ENCODE data around the gene SLC2A9.
"Not testable (repeated sequence)": the region's sequence is repeated elsewhere in the genome, so short reads cannot be mapped to it uniquely, and the experiment has no call there.

SLC2A9 gene

DNA sequence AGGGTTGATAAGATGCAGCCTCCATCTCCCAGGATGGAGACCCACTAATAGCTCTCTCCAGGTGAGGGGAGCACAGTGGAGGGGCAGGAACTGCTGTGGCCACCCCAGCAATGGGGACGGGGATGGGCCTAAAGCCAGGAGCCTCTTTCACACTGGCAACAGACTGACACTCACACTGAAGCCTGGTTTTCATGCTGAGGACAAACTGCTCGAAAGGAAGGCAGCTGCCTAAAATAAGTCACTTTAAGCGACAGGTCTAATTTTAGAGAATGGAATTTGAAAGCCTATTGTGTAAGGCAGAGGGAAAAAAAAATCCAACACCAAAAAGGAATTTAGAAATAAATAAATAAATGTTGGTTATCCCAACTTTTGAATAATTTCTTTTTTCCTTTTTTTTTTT is 104.4 kb downstream of the SLC2A9 start:
- no peak overlapping the region for H3K4me3 ChIP-seq (ENCODE audit: low read length)
- DNase-seq (ENCODE audit: low read depth, low spot score): no peak

DNA sequence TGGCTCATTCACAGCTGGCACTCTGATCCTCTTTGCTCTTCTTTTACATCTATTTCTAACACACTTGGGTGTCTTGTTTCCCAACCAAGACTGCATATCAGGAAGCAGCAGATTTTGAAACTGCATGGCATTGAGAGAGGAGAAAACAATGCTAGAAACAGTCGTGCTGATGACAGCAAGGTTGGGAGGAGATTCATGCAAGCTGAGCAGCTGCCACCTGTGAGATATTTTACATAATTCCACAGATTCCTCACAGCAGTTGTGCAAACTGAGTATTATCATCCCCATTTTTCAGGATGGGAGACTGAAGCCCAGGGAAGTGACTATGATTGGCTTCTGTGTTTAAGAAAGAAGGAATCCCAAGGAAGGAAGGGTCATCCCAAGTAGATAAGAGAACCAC is 105.0 kb downstream of the SLC2A9 start:
- DNase-seq (ENCODE audit: low read depth, low spot score): no peak
- H3K4me3 ChIP-seq (ENCODE audit: low read length): no peak overlapping the region

DNA sequence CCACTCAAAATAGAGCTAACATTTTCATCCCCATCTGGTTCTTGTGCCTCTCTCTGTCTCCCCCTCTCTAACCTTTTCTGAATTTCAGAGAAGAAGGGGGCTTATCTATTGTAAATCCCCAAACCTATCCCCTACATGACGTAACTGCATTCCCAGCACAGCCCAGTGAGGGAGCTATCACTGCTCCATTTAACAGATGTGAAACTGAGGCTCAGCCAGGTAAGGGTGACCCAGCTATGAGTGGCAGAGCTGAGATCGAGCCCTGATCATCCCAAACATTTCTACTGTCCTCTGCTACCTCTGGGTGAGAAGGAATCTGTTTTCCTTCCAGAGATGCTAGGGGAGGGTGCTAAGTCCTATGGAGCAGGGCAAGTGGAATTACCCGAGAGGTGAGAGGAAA is 107.5 kb downstream of the SLC2A9 start:
- DNase-seq (ENCODE audit: low read depth, low spot score): no peak
- H3K4me3 ChIP-seq (ENCODE audit: low read length): no peak overlapping the region

DNA sequence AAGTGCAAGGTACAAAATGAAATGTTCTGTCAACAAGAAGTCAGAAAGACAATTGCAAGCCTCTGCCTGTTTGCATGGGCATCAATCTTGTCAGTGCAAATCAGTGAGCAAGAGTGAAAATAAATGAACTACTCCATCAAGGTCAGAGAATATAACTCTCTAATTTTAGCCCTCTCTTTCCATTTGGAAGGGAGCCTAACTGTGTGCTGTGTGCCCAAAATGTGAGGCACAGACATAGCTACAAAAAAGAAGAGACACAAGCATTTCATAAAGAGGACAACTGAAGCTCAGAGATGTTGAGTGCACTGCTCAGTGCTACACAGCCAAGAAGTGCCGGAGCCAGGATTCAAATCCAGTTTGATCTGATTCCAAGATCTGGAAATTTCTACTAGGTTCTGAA is 114.3 kb downstream of the SLC2A9 start:
- DNase-seq (ENCODE audit: low read depth, low spot score): no peak
- H3K4me3 ChIP-seq (ENCODE audit: low read length): no peak overlapping the region

DNA sequence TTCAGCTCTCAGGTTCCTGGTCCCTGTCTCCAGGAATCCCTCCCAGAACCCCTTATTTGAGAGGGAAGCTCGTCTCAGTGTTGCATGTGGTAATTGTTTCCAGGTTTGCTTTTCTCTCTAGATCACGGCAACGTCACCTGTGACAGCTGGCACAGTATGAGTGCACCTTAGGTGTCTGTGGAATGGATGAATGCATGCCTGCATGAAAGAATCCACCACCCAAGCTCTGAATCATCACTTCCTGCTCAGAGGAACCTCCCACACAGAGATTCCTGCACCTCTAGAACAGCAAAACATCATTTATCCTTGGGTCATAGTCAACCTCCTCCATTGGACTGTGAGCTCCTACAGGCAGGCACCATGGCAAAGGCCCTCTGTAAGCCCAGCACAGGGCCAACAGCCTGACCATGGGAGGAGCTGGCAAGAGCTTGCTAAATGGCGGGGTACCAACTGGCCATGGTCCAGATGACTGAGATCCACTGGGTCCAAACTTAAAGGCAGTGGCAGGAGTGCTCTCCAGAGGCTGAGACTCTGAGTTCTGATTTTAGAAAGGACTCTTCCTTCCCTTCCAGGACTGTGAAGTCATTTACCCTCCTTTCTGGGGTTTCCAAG is 116.2 kb downstream of the SLC2A9 start:
- DNase-seq (ENCODE audit: low read depth, low spot score): no peak
- H3K4me3 ChIP-seq (ENCODE audit: low read length): no peak overlapping the region

DNA sequence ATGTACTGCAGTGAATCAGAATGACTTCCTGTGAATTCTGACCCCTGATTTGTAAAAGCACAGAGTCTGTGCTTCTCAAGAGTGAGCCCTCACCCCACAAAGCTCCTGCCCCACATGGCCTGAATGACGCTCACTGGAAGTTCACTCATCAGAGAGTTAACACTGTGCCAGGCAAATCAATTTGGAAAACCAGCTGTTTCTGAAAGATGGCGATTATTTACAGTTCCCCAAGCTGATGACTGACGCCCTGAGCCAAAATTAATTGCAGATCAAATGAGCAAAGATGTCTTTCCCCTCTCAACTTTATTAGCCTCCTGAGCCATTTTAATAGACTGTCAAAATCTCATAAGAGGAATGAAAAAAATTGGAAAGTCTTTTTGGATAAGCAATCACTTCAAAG is 118.0 kb downstream of the SLC2A9 start:
- no peak overlapping the region for H3K4me3 ChIP-seq (ENCODE audit: low read length)
- no peak for DNase-seq (ENCODE audit: low read depth, low spot score)

DNA sequence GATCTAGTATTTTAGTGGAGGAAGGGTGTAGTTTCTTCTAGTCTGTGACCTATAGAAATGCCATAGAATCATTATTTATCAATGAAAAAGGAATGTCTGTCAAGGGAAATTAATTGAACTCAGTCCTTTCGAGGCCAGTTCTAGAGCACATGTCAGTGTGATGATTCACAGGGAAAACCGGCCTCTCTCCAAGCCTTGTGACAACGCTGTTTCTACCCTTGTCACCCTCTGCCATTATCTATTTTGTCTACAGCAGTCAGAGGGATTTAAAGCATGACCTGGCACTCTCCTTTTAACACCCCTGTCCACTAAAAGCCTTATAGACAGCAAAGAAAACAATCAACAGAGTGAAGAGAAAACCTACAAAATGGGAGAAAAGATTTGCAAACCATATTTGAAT is 120.0 kb downstream of the SLC2A9 start:
- DNase-seq (ENCODE audit: low read depth, low spot score): no peak
- H3K4me3 ChIP-seq (ENCODE audit: low read length): no peak overlapping the region

DNA sequence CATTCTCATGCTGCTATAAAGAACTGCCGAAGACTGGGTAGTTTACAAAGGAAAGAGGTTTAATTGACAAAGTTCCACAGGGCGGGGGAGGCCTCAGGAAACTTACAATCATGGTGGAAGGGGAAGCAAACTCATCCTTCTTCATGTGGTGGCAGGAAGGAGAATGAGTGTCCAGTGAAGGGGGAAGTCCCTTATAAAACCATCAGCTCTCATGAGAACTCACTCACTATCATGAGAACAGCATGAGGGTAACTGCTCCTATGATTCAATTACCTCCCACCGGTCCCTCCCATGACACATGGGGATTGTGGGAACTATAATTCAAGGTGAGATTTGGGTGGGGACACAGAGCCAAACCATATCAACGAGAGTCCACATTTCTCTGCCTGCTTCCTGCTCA is 120.7 kb downstream of the SLC2A9 start:
- not testable (repeated sequence) for DNase-seq (ENCODE audit: low read depth, low spot score); H3K4me3 ChIP-seq (ENCODE audit: low read length)

DNA sequence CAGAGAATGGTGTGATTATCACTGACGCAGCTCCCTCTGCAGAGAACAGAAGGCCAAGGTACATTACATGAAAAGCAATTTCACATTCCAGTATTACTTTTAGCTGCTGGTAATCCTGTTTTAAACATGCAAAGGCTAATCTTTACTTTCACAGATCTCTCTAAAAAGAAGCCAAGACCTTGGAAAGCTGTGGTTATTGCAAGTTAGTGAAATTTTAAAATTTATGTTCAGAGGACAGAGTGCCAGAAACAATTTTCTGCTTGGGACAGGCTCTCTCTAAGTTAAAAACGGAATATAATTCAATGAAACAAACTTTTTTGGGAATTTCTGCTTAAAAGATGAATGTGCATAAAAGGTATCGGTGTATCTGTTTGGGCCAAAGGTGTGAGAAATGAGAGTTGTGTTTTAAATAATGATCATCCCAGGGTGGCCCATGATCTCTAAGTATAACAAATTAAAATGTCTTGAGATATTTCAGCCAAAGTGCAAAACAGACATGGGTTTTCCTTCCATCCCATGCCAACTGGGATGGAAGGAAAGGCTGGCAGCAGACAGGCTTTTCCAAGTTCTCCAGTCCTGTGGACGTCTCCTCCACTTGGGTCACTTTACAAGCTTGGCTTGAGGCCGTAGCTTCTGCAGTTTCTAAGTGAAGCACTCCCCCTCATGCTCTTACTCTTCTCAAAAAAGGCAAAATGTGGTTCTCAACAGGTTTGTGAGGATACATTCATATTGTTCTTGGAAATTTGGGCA is 121.8 kb downstream of the SLC2A9 start:
- no peak overlapping the region for H3K4me3 ChIP-seq (ENCODE audit: low read length)
- no peak for DNase-seq (ENCODE audit: low read depth, low spot score)

DNA sequence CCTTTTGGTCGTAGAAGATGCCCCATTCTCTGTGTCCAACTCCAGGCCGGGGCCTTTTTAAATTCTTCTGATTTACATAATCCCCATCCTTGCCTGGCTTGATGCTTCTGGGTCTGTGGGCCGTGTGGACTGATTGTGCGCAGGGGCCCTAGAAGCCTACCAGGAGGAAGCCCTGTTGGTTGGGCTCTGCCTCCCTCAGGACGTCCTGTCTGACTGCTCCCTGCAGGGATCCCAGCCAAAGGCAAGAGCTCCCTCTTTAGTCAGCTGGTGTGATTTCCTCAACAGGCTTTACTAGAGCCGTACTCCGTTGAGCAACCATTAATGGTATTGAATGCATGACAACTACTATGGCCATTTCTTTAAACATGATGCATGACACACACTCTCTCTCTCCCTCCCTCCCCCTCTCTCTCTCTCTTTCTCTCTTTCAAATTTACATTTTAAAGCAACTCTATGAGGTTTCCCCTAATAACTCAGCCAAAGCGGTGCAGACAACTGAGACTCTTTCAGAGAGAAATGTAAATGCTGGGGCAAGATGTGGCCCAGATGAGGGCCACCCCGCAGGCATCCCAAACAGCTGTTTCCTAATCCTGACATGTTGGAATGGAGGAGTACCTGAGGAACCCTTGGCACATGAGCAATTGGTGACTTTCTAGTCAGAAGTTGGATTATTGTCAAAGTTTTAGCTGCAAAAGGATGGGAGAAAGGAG is 122.5 kb downstream of the SLC2A9 start:
- H3K4me3 ChIP-seq (ENCODE audit: low read length): no peak overlapping the region
- peak; percentile 78 for DNase-seq (ENCODE audit: low read depth, low spot score)

DNA sequence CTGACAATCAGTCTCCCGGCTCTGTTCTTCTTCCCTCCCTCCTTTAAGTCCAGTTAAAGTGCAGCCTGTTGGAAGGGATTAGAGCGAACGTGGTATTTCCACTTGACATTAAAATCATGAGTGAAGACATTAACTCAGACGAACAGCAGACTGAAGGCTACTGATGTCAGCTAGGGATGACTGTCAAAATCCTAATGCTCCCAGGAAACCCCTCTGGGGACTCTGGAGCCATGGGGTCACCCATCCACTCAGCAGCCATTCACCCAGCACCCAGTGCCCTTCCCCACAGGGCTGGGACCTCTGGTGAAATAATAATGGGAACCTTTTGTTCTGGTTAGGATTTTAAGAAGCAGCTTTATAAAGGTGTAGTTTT is 126.0 kb downstream of the SLC2A9 start:
- DNase-seq (ENCODE audit: low read depth, low spot score): no peak
- no peak overlapping the region for H3K4me3 ChIP-seq (ENCODE audit: low read length)

DNA sequence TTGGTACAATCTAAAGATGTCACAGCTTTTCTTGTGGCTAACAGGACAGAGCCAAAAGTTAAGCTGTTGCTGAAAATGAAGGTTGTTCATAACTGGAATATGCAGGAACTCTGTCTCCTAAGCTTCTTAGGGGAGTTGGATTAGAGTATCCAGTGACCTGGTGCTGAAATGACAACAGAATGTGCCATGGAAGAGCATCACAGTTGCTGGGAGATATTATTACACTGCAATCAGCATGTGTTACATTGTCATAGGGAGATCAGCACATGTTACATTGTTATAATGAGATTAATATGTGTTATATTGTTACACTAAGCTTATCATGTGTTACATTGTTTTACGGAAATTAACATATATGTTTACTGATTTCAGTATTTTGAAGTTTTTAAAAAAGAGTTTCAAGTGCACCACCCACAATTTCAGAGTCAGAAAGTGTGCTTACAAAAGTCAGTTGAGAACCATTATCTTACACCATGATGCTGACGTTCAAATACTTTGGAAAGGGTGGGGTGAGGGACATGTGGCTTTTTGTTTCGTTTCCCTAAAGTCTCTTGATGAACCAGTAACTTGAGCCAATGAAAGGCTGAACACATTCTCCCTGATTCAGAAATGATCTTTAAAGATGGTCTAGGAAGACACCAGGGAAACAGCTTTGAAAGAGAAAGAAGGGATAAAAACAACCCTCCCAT is 126.5 kb downstream of the SLC2A9 start:
- no peak for DNase-seq (ENCODE audit: low read depth, low spot score)
- H3K4me3 ChIP-seq (ENCODE audit: low read length): no peak overlapping the region

DNA sequence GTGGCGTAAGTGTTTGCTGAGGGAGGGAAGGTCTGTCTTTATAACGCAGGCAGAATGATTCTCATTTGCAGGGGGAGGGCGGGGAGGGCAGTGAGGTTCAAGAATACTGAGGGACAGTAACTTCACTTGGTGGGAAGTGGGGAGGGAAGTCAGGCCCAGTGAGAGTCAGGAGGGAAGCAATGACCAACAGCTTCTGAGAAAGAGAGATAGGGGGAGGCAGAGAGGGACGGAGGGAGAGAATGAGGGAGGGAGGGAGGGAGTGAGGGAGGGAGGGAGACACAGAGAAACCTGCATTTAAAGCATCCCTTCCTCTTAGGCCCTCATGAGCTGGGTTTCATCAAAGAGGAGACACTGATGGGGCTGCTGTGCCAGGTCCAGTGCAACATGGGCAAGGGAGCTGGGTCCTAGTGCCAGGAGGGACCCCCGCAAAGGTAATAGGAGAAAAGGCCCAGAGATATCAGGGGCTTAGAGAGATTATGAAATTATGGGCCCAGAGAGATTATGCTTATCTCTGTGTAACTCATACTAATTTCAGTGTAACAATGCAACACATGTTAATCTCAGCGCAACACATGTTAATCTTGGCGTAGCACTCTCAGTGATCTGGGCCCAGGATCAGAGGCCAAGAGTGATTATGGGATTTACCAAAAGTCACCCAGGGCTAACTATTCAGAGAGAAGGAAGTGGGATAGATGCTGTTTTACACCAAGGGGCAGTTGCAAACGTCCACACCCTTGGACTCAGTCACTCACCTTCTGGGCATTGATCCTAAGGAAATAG is 127.8 kb downstream of the SLC2A9 start:
- no peak for DNase-seq (ENCODE audit: low read depth, low spot score)
- no peak overlapping the region for H3K4me3 ChIP-seq (ENCODE audit: low read length)

DNA sequence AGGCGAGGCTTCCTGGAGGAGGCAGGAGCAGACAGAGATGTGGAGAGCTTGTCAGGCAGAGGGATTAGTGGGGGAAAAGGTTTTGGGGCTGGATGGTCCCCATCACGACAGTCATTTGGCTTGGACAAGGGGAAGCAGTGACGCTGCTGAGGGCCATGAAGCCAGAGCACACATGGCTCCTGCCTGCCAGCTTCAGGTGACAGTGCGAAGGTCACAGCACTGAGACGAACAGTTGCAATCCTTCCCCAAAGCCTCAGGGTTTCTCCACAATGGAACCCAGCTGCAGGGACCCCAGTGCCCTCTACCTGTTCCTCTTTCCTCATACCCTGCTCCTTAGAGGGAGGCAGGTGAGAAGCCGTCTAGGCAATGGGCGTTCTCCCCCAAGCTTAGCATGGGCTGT is 129.6 kb downstream of the SLC2A9 start:
- no peak overlapping the region for H3K4me3 ChIP-seq (ENCODE audit: low read length)
- no peak for DNase-seq (ENCODE audit: low read depth, low spot score)

DNA sequence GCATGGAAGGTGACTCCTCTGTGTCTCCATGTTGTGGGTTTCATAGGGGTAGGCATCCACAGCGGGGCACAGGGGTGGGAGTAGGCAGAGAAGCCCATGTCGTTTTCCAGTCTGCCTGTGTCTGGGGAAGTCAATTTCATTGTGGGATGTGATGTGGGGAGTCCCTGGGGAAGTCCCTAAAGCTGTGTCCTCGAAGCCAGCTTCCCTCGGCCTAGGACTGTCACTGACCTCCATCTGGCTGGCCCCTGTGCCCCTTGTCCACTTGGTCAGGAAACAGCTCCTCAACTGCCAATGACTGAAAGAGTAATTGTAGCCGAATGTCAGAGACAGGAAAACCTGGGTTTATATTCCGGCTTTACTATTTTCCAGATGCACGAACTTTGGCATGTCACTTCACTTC is 130.2 kb downstream of the SLC2A9 start:
- DNase-seq (ENCODE audit: low read depth, low spot score): no peak
- H3K4me3 ChIP-seq (ENCODE audit: low read length): no peak overlapping the region

DNA sequence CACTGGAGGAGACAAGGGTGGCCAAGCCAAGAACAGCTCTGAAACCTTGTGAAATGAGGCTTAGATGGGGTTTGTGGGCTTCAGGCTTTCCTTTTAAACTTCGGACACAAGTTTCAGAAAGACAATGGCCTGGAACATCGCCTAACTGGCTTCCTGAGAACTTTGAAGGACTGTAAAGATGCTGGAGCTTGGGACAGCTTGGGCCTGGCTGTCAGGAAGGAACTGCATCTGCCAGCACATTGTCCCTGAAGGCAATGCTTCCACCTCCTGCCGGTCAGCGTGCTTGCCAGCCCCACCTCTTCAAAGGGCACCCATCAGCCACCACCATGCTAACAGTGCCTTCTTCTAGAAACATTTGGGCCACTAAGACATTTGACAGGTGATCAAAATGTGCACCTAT is 132.0 kb downstream of the SLC2A9 start:
- no peak overlapping the region for H3K4me3 ChIP-seq (ENCODE audit: low read length)
- no peak for DNase-seq (ENCODE audit: low read depth, low spot score)

DNA sequence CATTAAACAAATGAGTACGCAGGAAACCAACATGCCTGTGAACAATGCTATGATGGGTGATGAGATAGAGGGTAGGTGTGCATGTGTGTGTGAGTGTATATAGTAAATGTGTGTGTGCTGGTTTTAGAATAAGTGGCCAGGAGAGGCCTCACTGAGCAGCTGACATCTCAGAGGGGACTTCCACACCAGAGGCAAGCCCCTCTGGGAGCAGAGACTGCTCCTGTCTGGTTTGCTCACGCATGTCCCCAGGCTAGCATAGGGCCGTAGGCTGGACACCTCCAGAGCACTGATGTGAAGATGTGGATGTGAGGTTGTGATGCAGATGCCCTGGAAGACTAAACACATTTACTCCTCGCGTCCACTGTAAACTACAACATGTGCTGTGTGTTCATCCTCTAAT is 135.3 kb downstream of the SLC2A9 start:
- no peak for DNase-seq (ENCODE audit: low read depth, low spot score)
- no peak overlapping the region for H3K4me3 ChIP-seq (ENCODE audit: low read length)

DNA sequence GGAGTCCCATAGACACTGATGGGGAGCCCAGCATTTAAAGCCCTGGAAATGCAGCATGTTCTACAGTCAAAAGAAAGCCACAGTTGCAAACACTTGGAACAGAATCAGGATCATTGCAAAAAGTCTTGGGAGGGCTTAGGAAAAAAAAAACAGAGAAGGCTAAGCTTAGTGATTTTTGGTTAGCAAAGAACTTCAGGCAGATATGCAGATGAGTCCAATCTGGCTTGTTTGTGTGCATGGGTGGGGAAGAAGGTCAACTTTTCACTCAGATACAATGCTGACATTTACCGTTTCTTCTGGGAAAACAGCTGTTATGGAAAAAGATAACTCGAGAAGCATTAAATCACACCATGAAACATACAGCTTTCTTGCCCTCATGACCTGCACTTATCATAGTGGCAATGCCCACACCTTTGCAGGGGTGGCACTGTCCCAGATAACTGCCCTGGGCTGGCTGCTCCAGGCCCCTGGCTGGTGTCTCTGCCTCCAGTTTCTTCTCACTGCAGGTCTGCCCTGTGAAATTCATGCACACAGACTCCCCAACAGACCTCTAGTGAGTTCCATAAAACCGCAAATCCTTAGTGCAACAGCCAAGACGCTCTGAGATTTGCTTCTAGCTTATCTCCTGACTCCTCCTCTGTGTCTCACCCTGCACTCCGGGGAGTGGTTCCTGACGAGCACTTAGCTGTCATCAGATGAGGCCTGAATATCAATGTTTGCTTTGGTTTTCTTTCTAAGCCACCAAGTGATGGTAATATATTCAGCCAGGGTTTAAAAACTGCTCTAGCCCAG is 140.7 kb downstream of the SLC2A9 start:
- no peak overlapping the region for H3K4me3 ChIP-seq (ENCODE audit: low read length)
- no peak for DNase-seq (ENCODE audit: low read depth, low spot score)

DNA sequence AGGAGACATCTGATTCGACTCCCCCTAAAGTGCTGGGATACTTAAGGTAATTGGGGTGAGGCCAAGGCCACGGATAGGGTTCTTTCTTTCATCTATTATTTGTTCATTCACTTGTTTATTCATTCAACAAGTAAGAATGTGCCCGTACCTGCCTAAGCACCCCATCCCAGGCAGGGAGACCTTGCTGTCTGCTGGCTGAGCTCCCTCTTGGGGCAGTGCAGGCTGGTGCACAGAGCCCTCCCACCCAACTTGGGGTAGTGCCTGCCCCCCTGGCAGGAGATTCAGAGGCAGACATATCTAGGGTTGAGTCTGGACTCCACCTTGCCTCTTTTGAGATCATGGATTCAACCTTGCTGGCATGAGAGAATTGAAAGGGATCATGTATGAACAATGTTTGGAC is 144.2 kb downstream of the SLC2A9 start:
- no peak for DNase-seq (ENCODE audit: low read depth, low spot score)
- no peak overlapping the region for H3K4me3 ChIP-seq (ENCODE audit: low read length)
